ENCODE results near the gene BICRA.
"Not testable (repeated sequence)": the region's sequence is repeated elsewhere in the genome, so short reads cannot be mapped to it uniquely, and the experiment has no call there.

- TF ChIP-seq POLR2A (IDR thresholded peaks at IDR 0.05); CTCF (IDR thresholded peaks at IDR 0.05 in 4 of 5, conservative IDR thresholded peaks at IDR 0.05 in 1 of 5): not testable (repeated sequence)
Observed at GRCh38 chr19:47728295-47728694, 119.4 kb downstream of the BICRA start.

Data from gastrocnemius medialis (tissue), 4 donors.